T47D (cell line): ENCODE results near the gene DACT2.

Source experiments
- DNase-seq, 2 experiments: peaks; one replicate each; pipeline versions ENCODE4 v3.0.0 to v3.0.0-alpha.2; 2011 to 2012; ENCODE audit warnings: low read depth in 1 of 2, low spot score in 1 of 2
- JUND ChIP-seq: IDR thresholded peaks from 2 replicates; pipeline ENCODE4 v1.6.1; 2012; ENCODE audit warnings: low read depth
- in situ Hi-C: cut with HindIII; loops from 2 replicates; pipeline ENCODE4 v1.10.0; 2016; ENCODE audit warnings: low sequenced_read_pairs, low pct_unique_long_range_greater_than_20kb

Gene DACT2

GRCh38 chr6:168310403-168310802 lies 9.2 kb downstream of the DACT2 start:
- TF ChIP-seq JUND, result no peak
- no peak for DNase-seq
- in situ Hi-C loops, result no loop called here

DNA sequence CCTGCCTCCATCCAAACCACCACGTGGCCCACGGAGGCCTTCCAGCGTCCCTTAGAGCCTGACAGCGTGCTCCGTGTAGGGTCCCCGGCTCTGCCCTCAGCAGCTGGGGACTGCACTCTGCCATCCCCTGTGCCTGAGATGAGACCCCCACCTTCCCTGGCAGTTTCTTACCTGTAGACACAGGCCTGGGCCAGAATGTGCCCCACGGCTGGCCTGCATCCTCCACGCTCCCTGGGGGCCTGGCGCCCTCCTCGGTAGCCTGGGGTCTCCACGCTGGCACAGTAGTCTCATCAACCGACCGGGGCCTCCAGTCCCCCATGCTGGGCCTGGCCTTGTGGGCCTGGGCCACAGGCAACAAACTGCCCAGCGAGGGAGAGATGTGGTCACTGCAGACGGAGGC lies 9.6 kb downstream of the DACT2 start:
- in situ Hi-C loops, result no loop called here
- no peak for DNase-seq
- TF ChIP-seq JUND, result no peak

DNA sequence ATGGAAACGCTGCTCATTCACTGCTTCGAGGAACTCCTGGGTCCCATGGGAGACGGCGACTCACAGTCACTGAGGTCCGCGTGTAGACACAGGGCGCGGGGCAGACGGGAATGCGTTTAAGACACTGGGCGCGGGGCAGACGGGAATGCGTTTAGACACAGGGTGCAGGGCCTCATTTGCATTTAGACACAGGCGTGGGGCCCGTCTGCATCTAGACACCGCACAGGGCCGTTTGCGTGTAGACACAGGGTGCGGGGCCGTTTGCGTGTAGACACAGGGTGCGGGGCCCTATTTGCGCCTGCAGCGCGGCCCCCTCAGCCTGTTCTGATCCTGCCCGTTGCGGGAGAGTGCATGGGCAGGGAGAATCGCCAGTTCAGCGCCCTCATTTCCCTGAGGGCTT lies 10.4 kb downstream of the DACT2 start:
- DNase-seq, result no peak
- in situ Hi-C loops, result no loop called here
- TF ChIP-seq JUND, result no peak

DNA sequence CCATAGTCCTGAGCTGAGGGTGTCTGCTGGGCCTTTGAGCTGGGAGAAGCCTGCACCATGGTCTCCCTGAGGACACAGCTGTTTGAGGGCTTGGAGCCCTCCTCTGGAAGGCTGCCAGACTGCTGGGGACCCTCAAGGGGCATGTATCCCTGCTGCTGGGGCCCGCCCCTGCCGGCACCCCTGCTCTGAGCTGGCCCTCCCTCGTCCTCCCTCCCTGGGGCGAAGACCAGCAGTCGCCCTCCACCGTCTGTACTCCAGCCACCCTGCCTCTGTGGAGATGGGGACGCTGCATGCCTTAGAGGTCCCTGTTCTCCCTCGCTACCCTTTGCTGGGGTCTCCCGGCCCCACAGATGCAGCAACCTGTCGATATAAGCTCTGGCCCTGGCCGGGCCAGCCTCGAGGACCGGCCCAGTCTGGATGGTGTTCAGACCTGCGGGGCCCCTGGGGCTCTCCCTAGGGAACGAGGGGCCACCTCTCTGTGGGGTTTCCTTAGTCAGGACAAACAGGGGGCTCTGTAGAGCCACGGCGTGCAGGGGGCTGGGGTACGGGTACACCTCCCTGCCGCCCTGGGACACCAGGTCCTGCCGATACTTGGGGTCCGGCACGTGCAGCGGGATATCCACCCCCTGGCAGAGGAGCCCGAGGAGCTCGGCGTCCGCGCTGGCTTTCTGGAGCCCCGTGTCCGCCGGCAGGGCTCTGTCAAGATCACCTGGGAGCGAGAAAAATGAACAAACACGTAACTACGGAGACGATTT lies 11.0 kb downstream of the DACT2 start:
- in situ Hi-C loops, result no loop called here
- TF ChIP-seq JUND, result no peak
- DNase-seq, result no peak

DNA sequence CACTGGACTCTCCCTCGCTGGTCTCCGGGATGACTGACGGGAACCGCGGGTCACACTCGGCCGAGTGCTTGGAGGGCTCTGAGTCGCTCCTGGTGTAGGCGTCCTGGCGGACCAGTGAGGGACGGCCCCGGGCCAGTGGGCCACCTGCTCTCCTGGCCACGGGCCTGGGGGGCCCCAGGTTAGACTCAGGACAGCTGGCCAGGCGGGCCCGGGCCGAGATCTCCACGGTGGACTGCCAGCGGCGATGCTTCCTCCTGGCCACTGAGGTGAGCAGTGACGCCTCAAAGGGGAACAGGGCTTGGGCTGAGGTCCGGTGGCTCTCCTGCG lies 11.9 kb downstream of the DACT2 start:
- DNase-seq, result no peak
- TF ChIP-seq JUND, result no peak

DNA sequence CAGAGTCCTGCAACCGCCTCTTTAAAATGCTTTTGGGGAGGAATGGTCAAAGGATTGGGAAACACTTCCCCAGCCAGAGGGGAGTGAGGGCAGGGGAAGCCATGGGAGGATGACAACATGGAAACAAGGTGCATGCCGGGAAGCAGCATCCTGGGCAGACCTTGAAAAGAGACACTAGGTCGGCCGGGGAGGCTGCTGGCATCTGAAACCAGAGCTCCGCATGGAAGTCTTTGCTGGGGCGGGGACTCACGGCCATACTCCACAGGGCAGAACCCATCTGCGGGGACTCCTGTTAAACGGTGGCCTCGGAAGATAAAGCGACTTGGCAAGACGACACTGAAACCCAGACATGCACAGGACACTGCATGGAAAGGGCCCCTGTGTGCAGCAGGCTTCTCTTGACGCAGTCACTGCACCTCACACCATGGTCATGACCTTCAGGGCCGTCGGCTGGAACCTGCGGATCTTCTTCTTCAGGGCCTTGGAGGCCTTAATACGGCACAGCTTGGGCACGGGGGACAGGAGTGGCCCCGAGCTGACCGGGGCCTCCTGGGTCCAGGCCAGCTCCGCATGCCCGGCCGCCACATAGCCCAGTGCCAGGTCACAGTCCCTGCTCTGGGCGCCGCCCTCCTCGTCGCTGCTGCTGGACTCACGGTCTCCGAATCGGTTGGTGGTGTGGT lies 12.4 kb downstream of the DACT2 start:
- in situ Hi-C loops, result no loop called here

More for the DNA sequence above, 11.9 kb downstream of the DACT2 start:
- in situ Hi-C loops, result no loop called here

GRCh38 chr6:168305863-168306262 lies 13.7 kb downstream of the DACT2 start:
- no peak for TF ChIP-seq JUND
- DNase-seq, result no peak
- in situ Hi-C loops, result no loop called here

More for the DNA sequence above, 12.4 kb downstream of the DACT2 start:
- no peak for TF ChIP-seq JUND
- no peak for DNase-seq

GRCh38 chr6:168305096-168305749 lies 14.4 kb downstream of the DACT2 start:
- no peak for TF ChIP-seq JUND
- DNase-seq, result no peak
- in situ Hi-C loops, result no loop called here

GRCh38 chr6:168304752-168305015 lies 14.9 kb downstream of the DACT2 start:
- DNase-seq, result no peak
- in situ Hi-C loops, result no loop called here
- TF ChIP-seq JUND, result no peak

DNA sequence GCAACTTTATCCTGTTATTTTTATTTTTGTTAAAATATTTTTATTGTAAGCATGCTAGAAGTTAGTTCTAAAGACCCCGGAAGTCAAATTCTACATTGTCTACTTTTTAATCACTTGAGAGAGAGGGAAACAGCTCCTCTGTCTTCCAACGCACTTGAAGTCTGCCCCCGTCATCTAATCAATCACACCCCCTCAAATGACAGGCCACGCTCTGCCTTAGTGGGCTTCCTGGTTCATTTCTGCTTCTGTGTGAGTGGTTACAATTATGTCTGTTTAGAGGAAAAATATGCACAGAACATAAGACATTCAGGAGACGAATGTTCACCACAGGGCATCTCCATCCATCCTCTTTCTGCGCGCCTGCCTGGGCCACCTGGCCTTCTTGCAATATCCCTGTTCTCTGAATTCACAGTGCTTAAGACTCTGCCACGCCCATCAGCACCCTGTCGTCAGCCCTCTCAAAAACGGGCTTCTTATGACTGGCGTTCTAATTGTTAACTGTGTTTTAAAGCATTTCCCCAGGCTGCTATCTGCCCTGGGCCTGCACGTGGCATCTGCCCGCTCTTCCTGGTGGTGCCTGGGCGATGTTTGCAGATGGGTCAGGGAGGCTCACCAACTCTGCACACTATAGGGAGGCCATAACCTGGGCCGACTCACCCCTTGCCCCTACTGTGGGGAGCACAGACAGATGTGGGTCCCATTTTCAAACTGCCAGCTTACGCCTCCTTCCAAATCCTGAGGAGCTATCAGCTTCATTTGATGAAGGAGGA lies 15.4 kb downstream of the DACT2 start:
- DNase-seq, result no peak
- no peak for TF ChIP-seq JUND
- in situ Hi-C loops, result no loop called here

GRCh38 chr6:168302534-168302933 lies 17.0 kb downstream of the DACT2 start:
- no peak for DNase-seq
- in situ Hi-C loops, result no loop called here
- no peak for TF ChIP-seq JUND

GRCh38 chr6:168301648-168302398 lies 17.8 kb downstream of the DACT2 start:
- no peak for DNase-seq
- in situ Hi-C loops, result no loop called here
- no peak for TF ChIP-seq JUND
